Kidney epithelial cell (primary cell): Measurements from ENCODE around the gene EXOC3L1. TPM values are rescaled to one million over a fixed set of nuclear protein-coding genes. Genes with fewer than 3 reads are reported as not detected.

Experiments
- DNase-seq: peaks from one replicate; pipeline ENCODE4 v3.0.0-alpha.2; 2010; ENCODE audit warnings: low read depth
- H3K27me3 ChIP-seq: 2 replicates; pipeline ENCODE4 v1.6.0; 2011; ENCODE audit warnings: low read length; ENCODE audit not compliant: control insufficient read depth, insufficient read depth
- H3K36me3 ChIP-seq: 2 replicates; pipeline ENCODE4 v1.5.1; 2011; ENCODE audit warnings: low read length; ENCODE audit not compliant: control insufficient read depth, insufficient read depth
- H3K4me3 ChIP-seq: 2 replicates; pipeline ENCODE4 v1.5.1; 2011; ENCODE audit warnings: low read depth, mild to moderate bottlenecking, control low read depth, low read length
- total RNA-seq: library from RNA; depleted of rRNA; stranded (reverse); fragments of >200 nt; gene quantifications from 2 replicates; pipeline ENCODE4 v1.2.3, GENCODE V29; 2015
- TF ChIP-seq, protein P1 (sequence below): IDR thresholded peaks from 2 replicates; pipeline ENCODE4 v1.5.1; 2011; ENCODE audit warnings: mild to moderate bottlenecking, moderate library complexity, low read length, control low read depth, inconsistent platforms; ENCODE audit not compliant: insufficient read depth, poor library complexity, severe bottlenecking

The EXOC3L1 gene
- total RNA-seq, 1 donor from 2014 or later, result 0.25 TPM

DNA sequence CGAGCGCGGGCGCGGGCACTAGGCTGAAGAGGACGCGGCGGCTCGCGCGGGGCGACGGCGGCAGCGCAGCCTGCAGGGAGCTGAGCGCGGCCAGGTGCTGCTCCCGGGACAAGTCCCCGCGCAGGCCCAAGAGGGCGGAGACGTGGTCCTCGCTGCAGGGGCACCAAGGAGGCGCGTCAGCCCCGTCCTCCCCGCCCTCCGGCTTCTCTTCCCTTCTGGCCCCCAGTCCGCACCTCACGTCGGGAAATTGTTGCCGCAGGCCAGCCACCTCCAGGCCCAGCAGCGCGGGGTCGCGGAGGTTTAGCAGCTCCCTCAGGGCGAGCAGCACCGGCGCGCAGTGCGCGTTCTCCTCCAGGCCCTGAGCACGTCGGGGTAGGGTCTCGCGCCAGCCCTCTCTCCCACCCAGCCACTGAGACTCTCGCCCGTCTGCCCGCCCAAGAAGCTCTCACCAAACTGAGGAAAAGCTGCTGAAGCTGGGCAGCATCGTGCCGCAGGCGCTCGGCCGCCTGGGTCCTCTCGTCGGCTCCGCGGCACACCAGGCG lies 5.4 kb downstream of the EXOC3L1 start:
- no peak for DNase-seq
- Histone ChIP-seq H3K27me3 (peaks cover 6% of the 10 kb centered on the region), H3K36me3 (no peaks in the 10 kb centered on the region), H3K4me3 (peak overlapping the region; percentile 63)
- TF ChIP-seq, protein P1, sequence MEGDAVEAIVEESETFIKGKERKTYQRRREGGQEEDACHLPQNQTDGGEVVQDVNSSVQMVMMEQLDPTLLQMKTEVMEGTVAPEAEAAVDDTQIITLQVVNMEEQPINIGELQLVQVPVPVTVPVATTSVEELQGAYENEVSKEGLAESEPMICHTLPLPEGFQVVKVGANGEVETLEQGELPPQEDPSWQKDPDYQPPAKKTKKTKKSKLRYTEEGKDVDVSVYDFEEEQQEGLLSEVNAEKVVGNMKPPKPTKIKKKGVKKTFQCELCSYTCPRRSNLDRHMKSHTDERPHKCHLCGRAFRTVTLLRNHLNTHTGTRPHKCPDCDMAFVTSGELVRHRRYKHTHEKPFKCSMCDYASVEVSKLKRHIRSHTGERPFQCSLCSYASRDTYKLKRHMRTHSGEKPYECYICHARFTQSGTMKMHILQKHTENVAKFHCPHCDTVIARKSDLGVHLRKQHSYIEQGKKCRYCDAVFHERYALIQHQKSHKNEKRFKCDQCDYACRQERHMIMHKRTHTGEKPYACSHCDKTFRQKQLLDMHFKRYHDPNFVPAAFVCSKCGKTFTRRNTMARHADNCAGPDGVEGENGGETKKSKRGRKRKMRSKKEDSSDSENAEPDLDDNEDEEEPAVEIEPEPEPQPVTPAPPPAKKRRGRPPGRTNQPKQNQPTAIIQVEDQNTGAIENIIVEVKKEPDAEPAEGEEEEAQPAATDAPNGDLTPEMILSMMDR, result no peak

DNA sequence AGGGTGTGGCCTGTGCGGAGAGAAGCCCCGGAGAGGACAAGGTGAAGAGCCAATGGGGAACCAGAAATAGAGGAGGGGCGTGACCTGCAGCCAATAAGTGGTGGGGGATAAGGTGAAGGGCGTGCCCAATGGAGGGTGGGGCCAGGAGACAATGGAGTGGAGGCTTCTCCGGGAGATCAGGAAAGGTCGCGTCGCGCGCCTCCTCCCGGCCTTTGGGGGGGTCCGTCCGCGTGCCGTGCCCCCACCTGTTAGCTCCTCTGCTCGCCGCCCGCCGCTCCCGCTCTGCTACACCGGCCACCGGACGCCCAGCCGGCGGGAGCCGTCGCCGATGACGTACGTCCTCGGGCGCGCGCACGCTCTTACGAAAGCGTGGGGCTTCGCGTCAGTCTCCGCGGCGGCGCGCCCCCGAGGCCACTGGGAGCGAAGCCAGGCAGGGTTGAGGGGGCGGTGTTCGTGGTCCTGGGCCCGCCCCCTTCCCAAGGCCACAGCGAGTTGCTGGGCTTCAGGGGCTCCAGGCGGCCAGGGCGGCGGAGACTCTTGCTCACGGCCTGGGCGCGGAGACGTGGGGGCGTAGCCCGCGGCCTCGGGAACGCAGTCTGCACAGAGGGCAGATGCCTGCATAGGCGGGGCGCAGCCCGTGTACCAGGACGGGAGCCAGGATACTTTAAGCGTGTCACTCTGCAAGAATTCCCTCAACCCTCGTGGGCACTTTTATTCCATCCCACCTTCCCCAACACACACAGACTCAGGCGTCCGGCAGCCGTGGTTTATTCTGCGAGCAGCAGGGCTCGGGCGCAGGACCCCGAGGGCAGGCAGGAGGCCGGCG lies 6.1 kb downstream of the EXOC3L1 start, which contains the start of gene MATCAP1:
Gene MATCAP1 (minus strand): TSS at position 337 of the 826 bp plus-strand sequence. CDS start 3,353 bp downstream, outside the sequence.
- Histone ChIP-seq H3K27me3 (peaks cover 6% of the 10 kb centered on the region), H3K36me3 (no peaks in the 10 kb centered on the region), H3K4me3 (peak within 1 kb of the TSS; percentile 63)
- peak; percentile 93 for DNase-seq
- TF ChIP-seq, protein P1, result no peak

DNA sequence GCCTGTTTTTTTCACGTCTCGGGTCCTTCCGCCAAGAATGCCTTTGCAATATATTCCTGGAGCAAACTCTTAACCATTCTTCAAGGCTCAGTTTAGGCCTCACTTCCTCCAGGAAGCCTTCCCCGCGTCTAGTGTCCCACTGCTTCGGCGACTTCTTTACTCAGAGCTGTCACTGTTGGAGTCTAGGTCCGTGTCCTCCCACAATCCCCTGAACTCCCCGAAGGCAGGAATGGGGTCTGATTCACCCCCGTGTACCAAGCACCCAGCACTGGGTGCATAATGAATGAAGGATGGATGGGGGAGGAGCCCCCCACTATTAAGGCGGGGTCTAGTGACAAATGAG lies 6.7 kb downstream of the EXOC3L1 start:
- Histone ChIP-seq H3K4me3 (peak overlapping the region; percentile 63), H3K36me3 (no peaks in the 10 kb centered on the region), H3K27me3 (peaks cover 6% of the 10 kb centered on the region)
- no peak for DNase-seq
- TF ChIP-seq, protein P1, result no peak

DNA sequence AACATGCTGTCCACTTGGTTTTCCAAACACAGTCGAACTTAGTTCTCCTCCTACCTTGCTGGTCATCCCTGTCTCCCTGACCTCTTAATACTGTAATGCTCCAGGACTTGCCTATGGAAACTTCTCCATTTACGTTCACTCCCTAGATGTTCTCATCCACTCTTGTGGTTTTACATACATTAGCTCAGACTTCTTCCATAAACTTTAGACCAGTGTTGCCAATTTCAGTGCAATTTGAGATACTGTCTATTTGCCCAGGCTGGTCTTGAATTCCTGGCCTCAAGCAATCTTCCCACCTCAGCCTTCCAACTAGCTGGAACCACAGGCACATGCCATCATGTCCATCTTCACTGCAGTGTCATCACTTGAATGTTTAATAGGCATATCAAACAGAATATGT lies 7.6 kb downstream of the EXOC3L1 start:
- peaks cover 6% of the 10 kb centered on the region for H3K27me3 ChIP-seq
- H3K4me3 ChIP-seq, result no peak overlapping the region
- H3K36me3 ChIP-seq, result no peaks in the 10 kb centered on the region
- TF ChIP-seq, protein P1, result no peak
- DNase-seq, result no peak

DNA sequence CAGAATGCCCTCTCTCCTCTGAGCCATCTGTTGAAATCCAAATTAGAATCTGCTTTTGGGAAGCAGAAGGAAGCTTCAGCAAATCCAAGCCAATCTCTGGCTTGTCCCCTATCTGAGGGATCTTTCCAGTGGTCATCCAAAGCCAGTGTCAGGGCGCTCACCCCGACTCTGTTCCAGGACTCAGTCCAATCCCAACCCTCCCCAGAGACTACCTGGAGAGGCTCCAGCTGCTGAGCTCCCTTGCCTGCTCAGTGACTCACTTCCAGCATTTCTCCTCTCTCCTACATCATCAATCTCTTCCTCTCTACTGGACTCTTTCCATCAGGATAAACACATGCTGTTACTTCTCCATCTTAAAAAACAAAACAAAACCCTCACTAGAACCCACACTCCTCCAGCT lies 8.6 kb downstream of the EXOC3L1 start:
- TF ChIP-seq, protein P1, result no peak
- Histone ChIP-seq H3K27me3 (peaks cover 6% of the 10 kb centered on the region), H3K36me3 (no peaks in the 10 kb centered on the region), H3K4me3 (no peak overlapping the region)
- no peak for DNase-seq
